ENCODE measurements around the gene CABYR.

The CABYR gene

GRCh38 chr18:24185805-24186204, 46.9 kb downstream of the CABYR start:
- ChIA-PET CTCF (interaction anchor here (11.4 kb wide), 1 partner anchor 9 kb away, joined by 106 read pairs; no protein-coding TSS in a partner anchor), POLR2A (no interaction called here)
- DNase-seq (ENCODE audit: extremely low spot score), result no peak
- TF ChIP-seq CTCF (IDR thresholded peaks at IDR 0.05; ENCODE audit: control extremely low read depth, extremely low read depth, low read depth, missing control alignments), result no peak

- ChIA-PET POLR2A (no interaction called here), CTCF (interaction anchor here (1.5 to 11.4 kb wide), 3 partner anchors 10 to 13 kb away, joined by 5 to 106 read pairs (median 6); no protein-coding TSS in a partner anchor)
Measured at GRCh38 chr18:24187049-24187448, 48.2 kb downstream of the CABYR start.

GRCh38 chr18:24187689-24188088, 48.8 kb downstream of the CABYR start:
- no peak for TF ChIP-seq CTCF (IDR thresholded peaks at IDR 0.05; ENCODE audit: control extremely low read depth, extremely low read depth, low read depth, missing control alignments)
- ChIA-PET CTCF (interaction anchor here (1.2 to 11.4 kb wide), 4 partner anchors 9 to 300 kb away, joined by 3 to 106 read pairs (median 6); no protein-coding TSS in a partner anchor), POLR2A (no interaction called here)
- DNase-seq (ENCODE audit: extremely low spot score), result no peak

More at GRCh38 chr18:24187049-24187448, 48.2 kb downstream of the CABYR start:
- DNase-seq (ENCODE audit: extremely low spot score), result peak; percentile 35
- TF ChIP-seq CTCF (IDR thresholded peaks at IDR 0.05; ENCODE audit: control extremely low read depth, extremely low read depth, low read depth, missing control alignments), result no peak

GRCh38 chr18:24188120-24188519, 49.3 kb downstream of the CABYR start:
- ChIA-PET POLR2A (no interaction called here), CTCF (interaction anchor here (1.1 to 11.4 kb wide), 6 partner anchors 9 to 300 kb away, joined by 3 to 106 read pairs (median 6); no protein-coding TSS in a partner anchor)
- DNase-seq (ENCODE audit: extremely low spot score), result no peak
- no peak for TF ChIP-seq CTCF (IDR thresholded peaks at IDR 0.05; ENCODE audit: control extremely low read depth, extremely low read depth, low read depth, missing control alignments)

- no peak for TF ChIP-seq CTCF (IDR thresholded peaks at IDR 0.05; ENCODE audit: control extremely low read depth, extremely low read depth, low read depth, missing control alignments)
- CTCF ChIA-PET, result interaction anchor here (1.1 to 11.4 kb wide), 3 partner anchors 10 to 12 kb away, joined by 4 to 106 read pairs (median 7); no protein-coding TSS in a partner anchor
- DNase-seq (ENCODE audit: extremely low spot score), result peak; percentile 50
- POLR2A ChIA-PET, result interaction anchor here (1.1 kb wide), 1 partner anchor 50 kb away, joined by 4 read pairs; the partner anchor contains the start of gene CABYR
Measured at GRCh38 chr18:24189007-24189528, 50.2 kb downstream of the CABYR start.

- CTCF ChIA-PET, result interaction anchor here (1.9 to 11.4 kb wide), 2 partner anchors 10 to 13 kb away, joined by 7 to 106 read pairs; no protein-coding TSS in a partner anchor
- POLR2A ChIA-PET, result interaction anchor here (1.1 kb wide), 1 partner anchor 51 kb away, joined by 4 read pairs; the partner anchor contains the start of gene CABYR
- no peak for DNase-seq (ENCODE audit: extremely low spot score)
- TF ChIP-seq CTCF (IDR thresholded peaks at IDR 0.05; ENCODE audit: control extremely low read depth, extremely low read depth, low read depth, missing control alignments), result no peak
Measured at GRCh38 chr18:24189664-24190346, 50.9 kb downstream of the CABYR start.

Measured in GM10248 (cell line).